GDM1 (cell line): ENCODE results near the gene SRSF8.
A peak's percentile ranks its signal among the peaks of the same experiment; 100 is the strongest.
"Not testable (repeated sequence)": the region's sequence is repeated elsewhere in the genome, so short reads cannot be mapped to it uniquely, and the experiment has no call there.

Experiments
- DNase-seq: peaks from one replicate; lab custom pipeline; 2025; lab: John Stamatoyannopoulos, UW

The SRSF8 gene

GRCh38 chr11:95066716-95067038 lies at the start of gene SRSF8:
TSS of gene SRSF8 (plus strand) at chr11:95066919. CDS start at chr11:95067227, 308 bp downstream.
- DNase-seq = no peak

- DNase-seq = not testable (repeated sequence)
These were observed 45.3 kb upstream of the SRSF8 start for GRCh38 chr11:95021468-95021867.

- no peak for DNase-seq
These were observed 41.8 kb upstream of the SRSF8 start, which contains the start of gene KDM4E for GRCh38 chr11:95024958-95025357. TSS of gene KDM4E (plus strand) at chr11:95025258. CDS start at chr11:95025558, 300 bp downstream.

GRCh38 chr11:95025594-95025993 lies 41.1 kb upstream of the SRSF8 start:
- DNase-seq = not testable (repeated sequence)

- no peak for DNase-seq
These were observed 38.4 kb upstream of the SRSF8 start for GRCh38 chr11:95028357-95028756.

GRCh38 chr11:95033051-95033450 lies 33.7 kb upstream of the SRSF8 start:
- DNase-seq = no peak

GRCh38 chr11:95035316-95035715 lies 31.4 kb upstream of the SRSF8 start:
- DNase-seq = no peak

- DNase-seq = not testable (repeated sequence)
These were observed 29.2 kb upstream of the SRSF8 start for GRCh38 chr11:95037356-95038035.

- DNase-seq = no peak
These were observed 24.5 kb upstream of the SRSF8 start for GRCh38 chr11:95042239-95042638.

GRCh38 chr11:95042906-95043305 lies 23.8 kb upstream of the SRSF8 start:
- DNase-seq = no peak

GRCh38 chr11:95044010-95044409 lies 22.7 kb upstream of the SRSF8 start:
- DNase-seq = no peak

- DNase-seq = no peak
These were observed 20.9 kb upstream of the SRSF8 start for GRCh38 chr11:95045812-95046211.

- DNase-seq = not testable (repeated sequence)
These were observed 17.6 kb upstream of the SRSF8 start, which contains the start of gene KDM4F for GRCh38 chr11:95049122-95049521. TSS of gene KDM4F (plus strand) at chr11:95049422.

- DNase-seq = no peak
These were observed 16.0 kb upstream of the SRSF8 start for GRCh38 chr11:95050595-95051202.

GRCh38 chr11:95054356-95054755 lies 12.4 kb upstream of the SRSF8 start:
- DNase-seq = no peak

- DNase-seq = no peak
These were observed 11.3 kb upstream of the SRSF8 start for GRCh38 chr11:95055283-95055897.

- DNase-seq = no peak
These were observed 8.8 kb upstream of the SRSF8 start for GRCh38 chr11:95057959-95058358.

GRCh38 chr11:95058621-95059020 lies 8.1 kb upstream of the SRSF8 start:
- no peak for DNase-seq

- no peak for DNase-seq
These were observed 7.7 kb upstream of the SRSF8 start for GRCh38 chr11:95059046-95059445.

- no peak for DNase-seq
These were observed 1.4 kb upstream of the SRSF8 start for GRCh38 chr11:95065336-95065735.

- DNase-seq = peak; percentile 59
These were observed 521 bp downstream of the SRSF8 start for GRCh38 chr11:95067039-95067840.

GRCh38 chr11:95067841-95068219 lies 1.1 kb downstream of the SRSF8 start:
- DNase-seq = no peak
